ENCODE measurements around the gene GATB. TPM values are rescaled to one million over a fixed set of nuclear protein-coding genes. Genes with fewer than 3 reads are reported as not detected.

GATB gene
- total RNA-seq, 1 donor from 2014 or later: 17.9 TPM

DNA sequence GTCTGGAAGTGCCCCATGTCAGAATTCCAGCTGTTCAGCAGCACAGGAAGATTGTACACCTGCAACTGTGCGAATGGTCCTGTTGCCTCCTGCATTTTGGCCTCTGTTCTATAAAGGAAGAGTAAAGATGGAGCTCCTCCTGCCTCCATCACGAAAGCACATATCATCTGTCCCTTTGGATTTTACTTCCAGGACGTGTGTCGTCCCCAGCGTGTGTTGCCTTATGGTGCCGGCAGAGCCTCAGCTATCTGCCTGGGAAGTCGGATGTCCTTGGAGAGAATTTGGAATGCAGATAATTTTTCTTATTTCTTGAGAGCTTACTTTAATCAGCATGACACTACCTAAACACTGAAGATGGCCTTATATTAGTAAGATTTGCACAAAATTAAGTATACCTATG is 97.7 kb downstream of the GATB start:
- no peaks in the 10 kb centered on the region for H3K79me2 ChIP-seq (ENCODE audit: low read depth)
- H3K9me3 Mint-ChIP-seq: no peaks in the 10 kb centered on the region
- no peaks in the 10 kb centered on the region for H3K36me3 Mint-ChIP-seq
- DNase-seq (ENCODE audit: low spot score): no peak
- no peaks in the 10 kb centered on the region for H3K27me3 ChIP-seq
- H3K36me3 ChIP-seq: no peaks in the 10 kb centered on the region
- H3K4me1 Mint-ChIP-seq: peaks cover 8% of the 10 kb centered on the region
- H3K9me3 ChIP-seq (ENCODE audit: low read depth): no peaks in the 10 kb centered on the region
- H3K4me2 ChIP-seq: no peak overlapping the region
- H3K27ac ChIP-seq: no peak overlapping the region
- H3K27me3 Mint-ChIP-seq (ENCODE audit: insufficient read depth, low read depth): peaks cover 5% of the 10 kb centered on the region
- TF ChIP-seq EZH2 (IDR thresholded peaks at IDR 0.05) (no peak), EZH2phosphoT487 (IDR thresholded peaks at IDR 0.05) (no peak), CTCF (IDR thresholded peaks at IDR 0.05) (no peak)
- no peak overlapping the region for H3K4me3 ChIP-seq
- no peaks in the 10 kb centered on the region for H3F3A ChIP-seq (ENCODE audit: low read depth)
- no peak overlapping the region for H3K4me3 Mint-ChIP-seq
- H2AFZ ChIP-seq (replicated peaks): no peak overlapping the region
- peaks cover 5% of the 10 kb centered on the region for H3K4me1 ChIP-seq
- H3K27ac Mint-ChIP-seq: no peak overlapping the region
- no peaks in the 10 kb centered on the region for H4K20me1 ChIP-seq (ENCODE audit: low read depth)
- no peak overlapping the region for H3K9ac ChIP-seq

DNA sequence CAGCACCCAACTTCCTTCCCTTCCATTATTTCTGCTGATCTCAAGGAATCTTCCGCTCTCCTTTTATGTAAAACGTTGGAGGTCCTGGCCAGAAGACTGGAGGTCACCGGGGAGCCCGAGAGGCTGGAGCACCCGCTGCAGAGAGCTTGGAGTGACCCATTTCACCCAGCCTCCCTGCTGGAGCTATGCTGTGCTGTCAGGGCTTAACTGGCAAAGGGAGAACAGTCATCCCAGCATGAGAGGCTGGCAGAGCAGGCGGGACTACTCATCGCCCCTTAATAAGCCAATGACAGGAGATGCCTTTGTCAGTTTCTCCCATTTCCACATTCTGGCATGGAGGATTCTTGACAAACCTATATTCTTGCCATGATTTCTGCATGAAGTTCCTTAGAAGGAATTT is 98.9 kb downstream of the GATB start:
- no peaks in the 10 kb centered on the region for H3K36me3 ChIP-seq
- H3K9ac ChIP-seq: no peak overlapping the region
- H3K27ac ChIP-seq: no peak overlapping the region
- TF ChIP-seq EZH2phosphoT487 (IDR thresholded peaks at IDR 0.05): no peak
- TF ChIP-seq CTCF (IDR thresholded peaks at IDR 0.05): no peak
- TF ChIP-seq EZH2 (IDR thresholded peaks at IDR 0.05): no peak
- Mint-ChIP-seq H3K36me3 (peaks cover 2% of the 10 kb centered on the region), H3K9me3 (no peaks in the 10 kb centered on the region), H3K4me1 (peaks cover 5% of the 10 kb centered on the region), H3K27ac (no peak overlapping the region), H3K4me3 (no peak overlapping the region), H3K27me3 (ENCODE audit: insufficient read depth, low read depth) (peaks cover 3% of the 10 kb centered on the region)
- no peaks in the 10 kb centered on the region for H3F3A ChIP-seq (ENCODE audit: low read depth)
- H3K27me3 ChIP-seq: no peaks in the 10 kb centered on the region
- no peaks in the 10 kb centered on the region for H4K20me1 ChIP-seq (ENCODE audit: low read depth)
- H3K9me3 ChIP-seq (ENCODE audit: low read depth): no peaks in the 10 kb centered on the region
- DNase-seq (ENCODE audit: low spot score): no peak
- H2AFZ ChIP-seq (replicated peaks): no peak overlapping the region
- H3K79me2 ChIP-seq (ENCODE audit: low read depth): no peaks in the 10 kb centered on the region
- H3K4me1 ChIP-seq: peaks cover 5% of the 10 kb centered on the region
- H3K4me3 ChIP-seq: no peak overlapping the region
- H3K4me2 ChIP-seq: no peak overlapping the region

DNA sequence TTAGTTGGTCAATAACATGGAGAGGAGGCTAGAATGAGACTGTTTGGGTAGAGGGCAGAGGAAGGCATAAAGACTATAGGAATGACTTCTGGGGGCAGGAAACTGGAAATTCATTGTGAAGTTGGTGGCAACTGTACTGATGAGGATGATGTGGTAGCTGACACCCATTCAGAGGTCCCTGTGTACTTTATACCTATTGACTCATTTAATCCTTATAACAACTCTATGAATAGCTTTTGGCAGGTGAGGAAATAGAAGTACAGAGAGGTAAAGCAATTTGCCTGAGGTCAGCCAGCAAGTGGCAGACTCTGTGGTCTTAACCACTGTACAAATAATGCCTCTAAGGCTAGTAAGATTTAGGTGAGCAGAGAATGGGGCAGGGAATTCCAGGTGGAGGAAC is 100.1 kb downstream of the GATB start:
- H3K9ac ChIP-seq: no peak overlapping the region
- H4K20me1 ChIP-seq (ENCODE audit: low read depth): no peaks in the 10 kb centered on the region
- no peak for DNase-seq (ENCODE audit: low spot score)
- H3K9me3 ChIP-seq (ENCODE audit: low read depth): no peaks in the 10 kb centered on the region
- H3K4me3 Mint-ChIP-seq: no peak overlapping the region
- no peak overlapping the region for H3K4me3 ChIP-seq
- no peaks in the 10 kb centered on the region for H3K9me3 Mint-ChIP-seq
- no peaks in the 10 kb centered on the region for H3K36me3 ChIP-seq
- peaks cover 5% of the 10 kb centered on the region for H3K4me1 ChIP-seq
- TF ChIP-seq EZH2phosphoT487 (IDR thresholded peaks at IDR 0.05) (no peak), EZH2 (IDR thresholded peaks at IDR 0.05) (no peak), CTCF (IDR thresholded peaks at IDR 0.05) (no peak)
- H3K4me2 ChIP-seq: no peak overlapping the region
- no peak overlapping the region for H3K27ac ChIP-seq
- no peaks in the 10 kb centered on the region for H3K27me3 ChIP-seq
- no peaks in the 10 kb centered on the region for H3F3A ChIP-seq (ENCODE audit: low read depth)
- H3K36me3 Mint-ChIP-seq: peaks cover 2% of the 10 kb centered on the region
- H3K27me3 Mint-ChIP-seq (ENCODE audit: insufficient read depth, low read depth): peaks cover 3% of the 10 kb centered on the region
- H3K79me2 ChIP-seq (ENCODE audit: low read depth): no peaks in the 10 kb centered on the region
- peaks cover 5% of the 10 kb centered on the region for H3K4me1 Mint-ChIP-seq
- H2AFZ ChIP-seq (replicated peaks): no peak overlapping the region
- H3K27ac Mint-ChIP-seq: no peak overlapping the region
